Ascending aorta (tissue), 2 donors: Measurements from ENCODE around the gene RAB29. TPM values are rescaled to one million over a fixed set of nuclear protein-coding genes. Genes with fewer than 3 reads are reported as not detected.

Source experiments
- DNase-seq, 2 donors: peaks; one replicate each; pipeline ENCODE4 v3.0.0-alpha.2; 2019; ENCODE audit warnings: low spot score in 2 of 2
- H3K27ac ChIP-seq, 2 donors: fragments of 200-600 bp; sonication (generic); one replicate each; pipeline ENCODE4 v1.5.1; 2016 to 2017; ENCODE audit warnings: mild to moderate bottlenecking in 1 of 2
- H3K27me3 ChIP-seq: fragments of 200-600 bp; sonication (generic); one replicate; pipeline ENCODE4 v1.5.1; 2017
- H3K36me3 ChIP-seq, 2 donors: fragments of 200-600 bp; sonication (generic); one replicate each; pipeline ENCODE4 v1.5.1; 2016
- H3K4me1 ChIP-seq, 2 donors: fragments of 200-600 bp; sonication (generic); one replicate each; pipeline ENCODE4 v1.5.1; 2016 to 2017; ENCODE audit warnings: mild to moderate bottlenecking in 1 of 2
- H3K4me3 ChIP-seq, 2 donors: fragments of 200-600 bp; sonication (generic); one replicate each; pipeline ENCODE4 v1.5.1; 2016 to 2017; ENCODE audit warnings: mild to moderate bottlenecking in 1 of 2
- H3K9me3 ChIP-seq, 2 donors: fragments of 200-600 bp; sonication (generic); one replicate each; pipeline ENCODE4 v1.5.1; 2016
- CTCF ChIP-seq, 3 experiments: fragments of 200-600 bp in 2 of 3; fragments of 450-650 bp in 1 of 3; sonication (generic) in 2 of 3; IDR thresholded peaks; one replicate each; pipeline ENCODE4 v1.5.1; 2016 to 2019; ENCODE audit warnings: antibody characterized with exemption in 3 of 3, mild to moderate bottlenecking in 1 of 3, moderate library complexity in 1 of 3
- intact Hi-C: fragments of 100-400 bp; cut with DNase I; formaldehyde crosslinking; loops from one replicate; pipeline ENCODE4 v1.15.1; 2023
- total RNA-seq: library from RNA; depleted of rRNA; stranded (reverse); fragments of >200 nt; gene quantifications from one replicate; pipeline ENCODE4 v1.1.0, GENCODE V29; 2016

The RAB29 gene
- total RNA-seq, 1 donor from 2014 or later = 18.0 TPM

- Histone ChIP-seq H3K4me3 (peak overlapping the region; percentile 94), H3K4me1 (peaks cover 5 to 30% of the 10 kb centered on the region in 2 donors), H3K9me3 (no peaks in the 10 kb centered on the region), H3K27me3 (no peaks in the 10 kb centered on the region), H3K36me3 (peaks cover 0 to 6% of the 10 kb centered on the region in 2 donors), H3K27ac (peak overlapping the region; percentile 94 to 96)
- TF ChIP-seq CTCF (IDR thresholded peaks at IDR 0.05) = no peak
- no peak for DNase-seq
- intact Hi-C loops = loop anchor here (1.0 to 5.0 kb wide), 7 partner anchors 37 to 294 kb away; partner anchors contain the start of genes PM20D1 and RAB29
Observed at GRCh38 chr1:205813755-205814058, 38.4 kb upstream of the RAB29 start.

- intact Hi-C loops = loop anchor here (1.0 to 5.0 kb wide), 7 partner anchors 38 to 294 kb away; partner anchors contain the start of genes PM20D1 and RAB29
- peaks cover 5 to 32% of the 10 kb centered on the region in 2 donors for H3K4me1 ChIP-seq
Observed at GRCh38 chr1:205812878-205813754, 37.8 kb upstream of the RAB29 start, which contains the start of gene SLC41A1. Gene SLC41A1, minus strand, starts transcription at chr1:205813198. Its CDS starts 2,757 bp downstream, at chr1:205810441.

DNA sequence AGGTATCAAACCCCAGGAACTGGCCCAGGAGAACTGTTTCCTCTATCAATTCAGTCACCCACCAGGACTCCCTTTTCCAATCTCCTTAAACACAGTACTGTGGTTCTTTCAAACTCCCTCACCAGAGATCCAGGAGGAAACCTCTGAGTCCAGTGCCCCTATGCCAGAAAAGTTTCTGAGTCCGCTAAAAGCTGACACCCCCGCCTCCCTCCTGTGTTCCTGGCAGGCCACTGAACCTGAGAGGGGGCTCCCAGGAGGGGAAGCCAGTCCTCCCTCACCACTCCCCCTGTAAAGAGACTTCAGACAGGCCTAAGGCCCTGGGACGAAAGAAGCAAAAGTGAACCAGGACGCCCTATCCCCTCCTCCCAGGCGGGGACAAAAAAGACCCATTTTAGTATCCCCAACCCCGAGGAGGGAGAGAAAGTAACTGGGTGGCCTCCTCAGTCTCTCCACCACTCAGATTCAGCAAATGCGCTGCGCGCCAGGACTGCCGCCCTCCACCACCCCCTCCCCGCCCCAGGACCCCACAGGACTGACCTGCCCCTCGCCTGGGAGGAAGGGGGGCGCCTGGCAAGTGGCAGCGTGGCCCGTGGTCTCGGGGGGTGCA, 37.1 kb upstream of the RAB29 start:
- Histone ChIP-seq H3K36me3 (peaks cover 0 to 6% of the 10 kb centered on the region in 2 donors), H3K27me3 (no peaks in the 10 kb centered on the region), H3K9me3 (no peaks in the 10 kb centered on the region), H3K27ac (peak overlapping the region; percentile 94 to 96), H3K4me3 (peak overlapping the region; percentile 94), H3K4me1 (peaks cover 5 to 32% of the 10 kb centered on the region in 2 donors)
- DNase-seq = peak in 1 of 2 donors; percentile 70
- TF ChIP-seq CTCF (IDR thresholded peaks at IDR 0.05) = no peak
- intact Hi-C loops = loop anchor here (2.0 to 5.0 kb wide), 5 partner anchors 38 to 295 kb away; partner anchors contain the start of gene PM20D1

More at GRCh38 chr1:205812878-205813754, 37.8 kb upstream of the RAB29 start, which contains the start of gene SLC41A1:
- Histone ChIP-seq H3K36me3 (peaks cover 0 to 6% of the 10 kb centered on the region in 2 donors), H3K9me3 (no peaks in the 10 kb centered on the region), H3K4me3 (peak within 1 kb of the TSS; percentile 94), H3K27me3 (no peaks in the 10 kb centered on the region), H3K27ac (peak within 1 kb of the TSS; percentile 94 to 96)
- TF ChIP-seq CTCF (IDR thresholded peaks at IDR 0.05) = no peak
- DNase-seq = peak; percentile 89 to 97

DNA sequence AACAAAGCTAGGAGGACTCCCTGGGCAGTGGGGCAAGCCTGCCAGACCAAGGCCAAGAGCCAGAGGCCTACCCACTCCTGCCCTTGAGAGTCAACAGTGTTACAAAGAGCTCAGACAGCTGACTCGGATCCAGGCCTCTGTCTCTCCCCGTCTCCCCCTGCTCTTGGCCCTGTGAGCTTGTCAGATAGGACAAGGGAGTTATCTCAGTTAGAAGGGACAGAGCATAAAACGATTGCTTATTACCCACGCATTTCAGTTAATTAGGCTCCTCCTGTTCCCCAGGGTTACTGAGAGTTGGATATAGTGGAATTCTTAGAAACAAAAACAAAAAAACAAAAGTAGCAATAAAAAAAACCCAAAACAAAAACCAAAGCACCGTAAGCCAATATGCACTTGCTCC, 36.4 kb upstream of the RAB29 start:
- no peak for DNase-seq
- intact Hi-C loops = loop anchor here (2.0 to 5.0 kb wide), 5 partner anchors 39 to 296 kb away; partner anchors contain the start of gene PM20D1
- no peaks in the 10 kb centered on the region for H3K9me3 ChIP-seq
- H3K27ac ChIP-seq = peak overlapping the region; percentile 94 to 96
- peak overlapping the region; percentile 94 for H3K4me3 ChIP-seq
- peaks cover 0 to 6% of the 10 kb centered on the region in 2 donors for H3K36me3 ChIP-seq
- H3K4me1 ChIP-seq = peaks cover 5 to 37% of the 10 kb centered on the region in 2 donors
- no peaks in the 10 kb centered on the region for H3K27me3 ChIP-seq
- TF ChIP-seq CTCF (IDR thresholded peaks at IDR 0.05) = no peak

- TF ChIP-seq CTCF (IDR thresholded peaks at IDR 0.05) = peak in 1 of 3 experiments; percentile 34
- Histone ChIP-seq H3K9me3 (no peaks in the 10 kb centered on the region), H3K36me3 (peaks cover 0 to 6% of the 10 kb centered on the region in 2 donors), H3K27ac (peak overlapping the region; percentile 38 to 94), H3K4me3 (peak overlapping the region; percentile 94), H3K27me3 (no peaks in the 10 kb centered on the region), H3K4me1 (peaks cover 11 to 47% of the 10 kb centered on the region in 2 donors)
- DNase-seq = no peak
- intact Hi-C loops = loop anchor here (5.0 kb wide), 2 partner anchors 167 to 297 kb away; no protein-coding TSS in a partner anchor
Observed at GRCh38 chr1:205810448-205811157, 35.3 kb upstream of the RAB29 start.
